ENCODE results near the gene NR2F1-AS1. TPM values are rescaled to one million over a fixed set of nuclear protein-coding genes. Genes with fewer than 3 reads are reported as not detected.

The NR2F1-AS1 gene
- total RNA-seq, 1 donor from 2014 or later, result 5.2 TPM

DNA sequence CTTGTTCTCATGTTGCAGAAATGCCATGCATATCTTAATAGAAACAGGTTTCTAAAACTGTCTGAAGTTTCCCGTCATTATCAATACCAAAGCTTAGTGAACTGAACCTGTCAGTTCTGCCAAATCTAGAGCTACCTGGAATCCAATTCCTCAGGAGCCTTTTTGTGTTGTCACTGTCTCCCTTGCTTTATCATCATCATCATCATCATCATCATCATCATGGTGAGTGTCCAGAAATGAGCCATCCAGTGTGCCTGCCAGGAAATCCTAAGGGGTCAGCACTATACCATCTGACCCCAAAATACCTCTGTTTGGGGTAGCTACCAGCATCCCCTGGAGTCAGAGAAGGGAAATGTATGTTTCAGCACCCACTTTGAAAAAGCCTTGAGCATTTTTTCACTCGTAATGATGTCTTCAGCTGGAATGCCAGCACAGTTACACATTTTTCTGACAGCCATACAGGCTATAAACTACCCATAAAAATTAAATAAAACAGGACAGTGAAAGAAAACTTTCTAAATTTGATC lies 150.3 kb downstream of the NR2F1-AS1 start:
- H3K9ac ChIP-seq (ENCODE audit: low read depth in 1 of 3, low read length in 3 of 3), result no peak overlapping the region
- no peaks in the 10 kb centered on the region for H3K36me3 ChIP-seq (ENCODE audit: control insufficient read depth in 3 of 3, insufficient read depth in 3 of 3, low read length in 3 of 3)
- no peak overlapping the region for H3K4me3 ChIP-seq (ENCODE audit: low read length in 3 of 3)
- H3K27me3 ChIP-seq (ENCODE audit: control insufficient read depth in 3 of 3, insufficient read depth in 3 of 3, low read length in 3 of 3), result no peaks in the 10 kb centered on the region
- no peaks in the 10 kb centered on the region for H3K9me3 ChIP-seq (ENCODE audit: control insufficient read depth in 3 of 3, low read length in 3 of 3)
- H3K27ac ChIP-seq (ENCODE audit: low read depth, low read length), result no peak overlapping the region
- no peaks in the 10 kb centered on the region for H3K4me1 ChIP-seq (ENCODE audit: control insufficient read depth in 3 of 3, insufficient read depth in 3 of 3, low read length in 3 of 3)

- no peaks in the 10 kb centered on the region for H3K4me1 ChIP-seq (ENCODE audit: control insufficient read depth in 3 of 3, insufficient read depth in 3 of 3, low read length in 3 of 3)
- no peaks in the 10 kb centered on the region for H3K9me3 ChIP-seq (ENCODE audit: control insufficient read depth in 3 of 3, low read length in 3 of 3)
- H3K36me3 ChIP-seq (ENCODE audit: control insufficient read depth in 3 of 3, insufficient read depth in 3 of 3, low read length in 3 of 3), result no peaks in the 10 kb centered on the region
- H3K27ac ChIP-seq (ENCODE audit: low read depth, low read length), result no peak overlapping the region
- no peaks in the 10 kb centered on the region for H3K27me3 ChIP-seq (ENCODE audit: control insufficient read depth in 3 of 3, insufficient read depth in 3 of 3, low read length in 3 of 3)
- no peak overlapping the region for H3K9ac ChIP-seq (ENCODE audit: low read depth in 1 of 3, low read length in 3 of 3)
- no peak overlapping the region for H3K4me3 ChIP-seq (ENCODE audit: low read length in 3 of 3)
These were observed 150.9 kb downstream of the NR2F1-AS1 start for GRCh38 chr5:93430118-93430517.

DNA sequence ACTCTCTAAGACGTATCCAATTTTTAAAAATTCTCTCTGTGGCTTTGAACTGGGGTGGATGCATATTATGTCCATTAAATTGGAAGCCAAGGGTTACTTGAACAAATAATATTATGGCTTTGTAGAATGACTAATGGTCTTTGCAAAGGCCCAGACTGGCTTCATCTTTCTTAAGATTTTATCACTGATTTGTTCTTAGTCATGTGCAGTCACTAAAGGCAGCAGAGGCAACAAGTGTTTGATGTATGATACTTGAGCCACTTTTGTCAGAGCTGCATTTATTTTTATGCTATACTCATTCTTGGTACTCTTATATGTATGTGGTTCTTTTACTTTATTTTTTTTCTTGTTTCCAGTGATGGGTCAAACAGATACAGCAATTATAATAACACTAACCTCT lies 152.2 kb downstream of the NR2F1-AS1 start:
- no peak overlapping the region for H3K4me3 ChIP-seq (ENCODE audit: low read length in 3 of 3)
- no peak overlapping the region for H3K9ac ChIP-seq (ENCODE audit: low read depth in 1 of 3, low read length in 3 of 3)
- H3K9me3 ChIP-seq (ENCODE audit: control insufficient read depth in 3 of 3, low read length in 3 of 3), result no peaks in the 10 kb centered on the region
- no peaks in the 10 kb centered on the region for H3K36me3 ChIP-seq (ENCODE audit: control insufficient read depth in 3 of 3, insufficient read depth in 3 of 3, low read length in 3 of 3)
- H3K27me3 ChIP-seq (ENCODE audit: control insufficient read depth in 3 of 3, insufficient read depth in 3 of 3, low read length in 3 of 3), result no peaks in the 10 kb centered on the region
- H3K4me1 ChIP-seq (ENCODE audit: control insufficient read depth in 3 of 3, insufficient read depth in 3 of 3, low read length in 3 of 3), result no peaks in the 10 kb centered on the region
- no peak overlapping the region for H3K27ac ChIP-seq (ENCODE audit: low read depth, low read length)

- no peaks in the 10 kb centered on the region for H3K9me3 ChIP-seq (ENCODE audit: control insufficient read depth in 3 of 3, low read length in 3 of 3)
- no peaks in the 10 kb centered on the region for H3K4me1 ChIP-seq (ENCODE audit: control insufficient read depth in 3 of 3, insufficient read depth in 3 of 3, low read length in 3 of 3)
- no peak overlapping the region for H3K27ac ChIP-seq (ENCODE audit: low read depth, low read length)
- H3K36me3 ChIP-seq (ENCODE audit: control insufficient read depth in 3 of 3, insufficient read depth in 3 of 3, low read length in 3 of 3), result no peaks in the 10 kb centered on the region
- no peak overlapping the region for H3K4me3 ChIP-seq (ENCODE audit: low read length in 3 of 3)
- H3K9ac ChIP-seq (ENCODE audit: low read depth in 1 of 3, low read length in 3 of 3), result no peak overlapping the region
- no peaks in the 10 kb centered on the region for H3K27me3 ChIP-seq (ENCODE audit: control insufficient read depth in 3 of 3, insufficient read depth in 3 of 3, low read length in 3 of 3)
These were observed 153.7 kb downstream of the NR2F1-AS1 start for GRCh38 chr5:93427316-93427715.

DNA sequence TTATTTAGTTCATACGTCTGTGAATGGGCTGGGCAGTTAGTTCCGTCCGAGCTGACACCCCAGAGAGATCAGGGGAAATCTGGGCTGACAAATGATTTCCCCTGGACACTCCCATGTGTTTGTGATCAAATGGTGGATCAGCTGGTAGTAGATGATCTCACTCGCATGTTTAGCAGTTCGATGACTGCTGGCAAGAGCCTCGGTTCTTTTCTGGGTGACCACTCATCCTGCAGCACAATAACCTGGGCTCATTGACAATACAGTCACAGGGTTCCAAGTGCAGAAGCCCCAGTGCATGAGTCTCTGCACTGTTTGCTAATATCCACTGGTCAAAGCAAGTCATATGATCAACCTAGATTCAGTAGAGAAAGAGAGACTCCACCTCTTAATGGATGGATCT lies 155.9 kb downstream of the NR2F1-AS1 start:
- Histone ChIP-seq H3K36me3 (ENCODE audit: control insufficient read depth in 3 of 3, insufficient read depth in 3 of 3, low read length in 3 of 3) (no peaks in the 10 kb centered on the region), H3K9me3 (ENCODE audit: control insufficient read depth in 3 of 3, low read length in 3 of 3) (no peaks in the 10 kb centered on the region), H3K27me3 (ENCODE audit: control insufficient read depth in 3 of 3, insufficient read depth in 3 of 3, low read length in 3 of 3) (no peaks in the 10 kb centered on the region), H3K9ac (ENCODE audit: low read depth in 1 of 3, low read length in 3 of 3) (no peak overlapping the region), H3K27ac (ENCODE audit: low read depth, low read length) (no peak overlapping the region), H3K4me3 (ENCODE audit: low read length in 3 of 3) (no peak overlapping the region), H3K4me1 (ENCODE audit: control insufficient read depth in 3 of 3, insufficient read depth in 3 of 3, low read length in 3 of 3) (no peaks in the 10 kb centered on the region)

DNA sequence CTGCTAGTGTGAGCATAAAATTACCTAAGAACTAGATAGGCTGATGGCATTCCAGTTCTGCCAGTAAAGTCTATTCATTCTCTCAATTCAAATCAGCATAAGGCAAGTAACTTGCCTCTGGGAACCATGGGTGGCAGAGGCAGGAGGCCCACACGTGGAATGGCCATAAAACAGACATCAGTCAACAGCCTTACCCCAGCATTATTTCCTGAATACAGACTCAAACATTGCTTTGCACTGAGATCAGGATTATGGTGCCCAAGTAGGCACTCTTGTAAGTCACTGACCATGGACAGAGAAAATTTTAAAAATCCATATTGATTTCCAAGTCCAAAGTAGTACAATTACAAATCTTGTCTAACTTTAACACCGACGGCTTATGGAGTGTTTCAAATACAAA lies 157.7 kb downstream of the NR2F1-AS1 start:
- H3K4me3 ChIP-seq (ENCODE audit: low read length in 3 of 3), result no peak overlapping the region
- H3K9me3 ChIP-seq (ENCODE audit: control insufficient read depth in 3 of 3, low read length in 3 of 3), result no peaks in the 10 kb centered on the region
- H3K27ac ChIP-seq (ENCODE audit: low read depth, low read length), result no peak overlapping the region
- H3K4me1 ChIP-seq (ENCODE audit: control insufficient read depth in 3 of 3, insufficient read depth in 3 of 3, low read length in 3 of 3), result no peaks in the 10 kb centered on the region
- H3K36me3 ChIP-seq (ENCODE audit: control insufficient read depth in 3 of 3, insufficient read depth in 3 of 3, low read length in 3 of 3), result no peaks in the 10 kb centered on the region
- no peak overlapping the region for H3K9ac ChIP-seq (ENCODE audit: low read depth in 1 of 3, low read length in 3 of 3)
- no peaks in the 10 kb centered on the region for H3K27me3 ChIP-seq (ENCODE audit: control insufficient read depth in 3 of 3, insufficient read depth in 3 of 3, low read length in 3 of 3)

GRCh38 chr5:93422652-93423280 lies 158.3 kb downstream of the NR2F1-AS1 start:
- H3K4me1 ChIP-seq (ENCODE audit: control insufficient read depth in 3 of 3, insufficient read depth in 3 of 3, low read length in 3 of 3), result no peaks in the 10 kb centered on the region
- no peak overlapping the region for H3K27ac ChIP-seq (ENCODE audit: low read depth, low read length)
- H3K4me3 ChIP-seq (ENCODE audit: low read length in 3 of 3), result no peak overlapping the region
- H3K36me3 ChIP-seq (ENCODE audit: control insufficient read depth in 3 of 3, insufficient read depth in 3 of 3, low read length in 3 of 3), result no peaks in the 10 kb centered on the region
- H3K9ac ChIP-seq (ENCODE audit: low read depth in 1 of 3, low read length in 3 of 3), result no peak overlapping the region
- H3K27me3 ChIP-seq (ENCODE audit: control insufficient read depth in 3 of 3, insufficient read depth in 3 of 3, low read length in 3 of 3), result no peaks in the 10 kb centered on the region
- H3K9me3 ChIP-seq (ENCODE audit: control insufficient read depth in 3 of 3, low read length in 3 of 3), result no peaks in the 10 kb centered on the region

GRCh38 chr5:93421987-93422401 lies 159.0 kb downstream of the NR2F1-AS1 start:
- Histone ChIP-seq H3K9ac (ENCODE audit: low read depth in 1 of 3, low read length in 3 of 3) (no peak overlapping the region), H3K4me3 (ENCODE audit: low read length in 3 of 3) (peak overlapping the region in 1 of 3 donors; percentile 38), H3K36me3 (ENCODE audit: control insufficient read depth in 3 of 3, insufficient read depth in 3 of 3, low read length in 3 of 3) (no peaks in the 10 kb centered on the region), H3K4me1 (ENCODE audit: control insufficient read depth in 3 of 3, insufficient read depth in 3 of 3, low read length in 3 of 3) (no peaks in the 10 kb centered on the region), H3K27ac (ENCODE audit: low read depth, low read length) (no peak overlapping the region), H3K9me3 (ENCODE audit: control insufficient read depth in 3 of 3, low read length in 3 of 3) (no peaks in the 10 kb centered on the region), H3K27me3 (ENCODE audit: control insufficient read depth in 3 of 3, insufficient read depth in 3 of 3, low read length in 3 of 3) (no peaks in the 10 kb centered on the region)

DNA sequence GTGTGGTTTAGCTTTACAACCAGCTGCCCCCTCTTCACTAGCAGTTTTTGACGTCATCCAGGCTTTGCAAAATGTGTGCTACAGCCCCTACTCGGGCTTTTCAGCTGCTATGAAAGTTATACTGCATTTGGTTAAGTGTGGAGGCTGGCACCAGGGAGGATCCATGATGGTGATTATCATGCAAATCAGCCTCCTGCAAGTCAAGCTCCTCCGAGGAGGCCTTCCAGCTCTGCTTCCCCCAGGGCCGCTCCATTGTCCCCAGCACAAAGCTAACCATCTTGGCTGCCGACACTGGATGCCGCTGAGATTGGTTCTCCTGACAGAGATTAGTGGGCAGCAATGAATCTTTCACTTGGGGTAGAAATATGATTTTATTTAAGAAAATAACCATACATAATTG lies 159.6 kb downstream of the NR2F1-AS1 start:
- H3K27me3 ChIP-seq (ENCODE audit: control insufficient read depth in 3 of 3, insufficient read depth in 3 of 3, low read length in 3 of 3), result no peaks in the 10 kb centered on the region
- no peaks in the 10 kb centered on the region for H3K4me1 ChIP-seq (ENCODE audit: control insufficient read depth in 3 of 3, insufficient read depth in 3 of 3, low read length in 3 of 3)
- no peaks in the 10 kb centered on the region for H3K36me3 ChIP-seq (ENCODE audit: control insufficient read depth in 3 of 3, insufficient read depth in 3 of 3, low read length in 3 of 3)
- no peak overlapping the region for H3K27ac ChIP-seq (ENCODE audit: low read depth, low read length)
- no peak overlapping the region for H3K4me3 ChIP-seq (ENCODE audit: low read length in 3 of 3)
- H3K9ac ChIP-seq (ENCODE audit: low read depth in 1 of 3, low read length in 3 of 3), result no peak overlapping the region
- no peaks in the 10 kb centered on the region for H3K9me3 ChIP-seq (ENCODE audit: control insufficient read depth in 3 of 3, low read length in 3 of 3)

DNA sequence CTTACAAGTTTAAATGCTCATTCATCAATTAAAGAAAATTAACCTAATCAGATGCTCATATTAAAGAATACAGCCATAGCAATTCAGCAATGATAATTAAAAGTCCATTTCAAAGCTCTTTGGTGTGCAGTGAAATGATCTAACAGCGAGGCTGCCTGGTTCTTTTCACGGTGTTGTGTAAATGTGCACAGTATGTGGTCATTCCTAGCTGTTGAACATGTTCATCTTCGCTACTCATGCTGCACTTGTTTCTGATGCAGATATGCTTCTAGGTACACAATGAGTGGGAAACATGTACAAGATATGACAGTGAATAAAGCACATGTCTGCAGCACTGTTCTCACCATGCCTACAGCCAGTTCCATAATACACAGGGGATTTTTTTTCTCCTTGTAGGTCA lies 163.5 kb downstream of the NR2F1-AS1 start:
- no peak overlapping the region for H3K27ac ChIP-seq (ENCODE audit: low read depth, low read length)
- H3K27me3 ChIP-seq (ENCODE audit: control insufficient read depth in 3 of 3, insufficient read depth in 3 of 3, low read length in 3 of 3), result no peaks in the 10 kb centered on the region
- no peaks in the 10 kb centered on the region for H3K4me1 ChIP-seq (ENCODE audit: control insufficient read depth in 3 of 3, insufficient read depth in 3 of 3, low read length in 3 of 3)
- no peak overlapping the region for H3K4me3 ChIP-seq (ENCODE audit: low read length in 3 of 3)
- H3K36me3 ChIP-seq (ENCODE audit: control insufficient read depth in 3 of 3, insufficient read depth in 3 of 3, low read length in 3 of 3), result no peaks in the 10 kb centered on the region
- H3K9me3 ChIP-seq (ENCODE audit: control insufficient read depth in 3 of 3, low read length in 3 of 3), result no peaks in the 10 kb centered on the region
- H3K9ac ChIP-seq (ENCODE audit: low read depth in 1 of 3, low read length in 3 of 3), result no peak overlapping the region

Measured in skeletal muscle tissue (tissue), 4 donors.